CD4-positive, alpha-beta T cell treated with Interferon gamma for 1 hour (primary cell): Measurements from ENCODE around the gene TMEM132C.
"Not testable (repeated sequence)": the region's sequence is repeated elsewhere in the genome, so short reads cannot be mapped to it uniquely, and the experiment has no call there.

Source experiments
- DNase-seq: peaks from one replicate; pipeline ENCODE4 v3.0.0-alpha.2; 2020

Gene TMEM132C

GRCh38 chr12:128423205-128423604, 156.2 kb downstream of the TMEM132C start:
- no peak for DNase-seq

GRCh38 chr12:128424931-128425431, 158.0 kb downstream of the TMEM132C start:
- DNase-seq, result no peak

GRCh38 chr12:128425666-128426331, 158.8 kb downstream of the TMEM132C start:
- DNase-seq, result no peak

- DNase-seq, result no peak
These were observed 159.5 kb downstream of the TMEM132C start for GRCh38 chr12:128426511-128426910.

DNA sequence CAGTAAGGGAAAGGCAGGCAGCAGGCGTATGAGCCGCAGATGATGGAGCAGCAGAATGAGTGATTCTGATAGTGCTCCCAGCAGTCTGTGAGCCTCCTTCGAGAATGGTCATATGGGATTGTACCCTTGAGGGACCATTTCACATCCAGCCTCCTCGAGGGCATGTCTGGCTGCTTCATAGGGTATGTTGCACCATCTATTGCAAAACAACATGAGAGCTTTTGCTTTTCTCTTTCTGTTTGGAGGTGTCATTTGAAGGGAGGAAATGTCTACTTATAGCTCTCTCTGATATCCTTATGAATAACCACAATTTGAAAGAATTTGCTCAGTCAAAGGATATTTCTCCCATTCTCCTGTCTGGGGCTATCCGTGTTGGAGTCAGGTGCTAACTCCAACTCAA, 172.8 kb downstream of the TMEM132C start:
- no peak for DNase-seq

DNA sequence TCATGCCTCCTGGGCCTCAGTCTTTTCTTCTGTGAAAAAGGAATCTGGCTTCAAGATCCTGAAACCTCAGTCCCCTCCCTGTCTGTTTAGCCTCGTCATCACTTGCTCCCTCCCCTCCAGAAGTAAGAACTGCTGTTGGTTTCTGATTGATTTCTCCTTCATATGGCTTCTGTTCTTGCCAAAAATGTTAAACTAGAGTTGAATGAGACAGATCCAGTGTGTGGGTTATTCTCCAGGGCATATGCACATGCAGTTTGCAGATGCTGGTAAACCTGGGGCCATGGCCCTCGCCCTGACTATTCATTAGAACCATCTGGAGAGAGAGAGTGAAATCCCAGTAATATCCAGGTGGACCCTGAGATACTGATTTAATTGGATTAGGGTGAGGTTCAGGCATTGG, 175.1 kb downstream of the TMEM132C start:
- DNase-seq, result no peak

- DNase-seq, result no peak
These were observed 177.6 kb downstream of the TMEM132C start for GRCh38 chr12:128444598-128444997.

- DNase-seq, result no peak
These were observed 178.6 kb downstream of the TMEM132C start for GRCh38 chr12:128445415-128446127.

DNA sequence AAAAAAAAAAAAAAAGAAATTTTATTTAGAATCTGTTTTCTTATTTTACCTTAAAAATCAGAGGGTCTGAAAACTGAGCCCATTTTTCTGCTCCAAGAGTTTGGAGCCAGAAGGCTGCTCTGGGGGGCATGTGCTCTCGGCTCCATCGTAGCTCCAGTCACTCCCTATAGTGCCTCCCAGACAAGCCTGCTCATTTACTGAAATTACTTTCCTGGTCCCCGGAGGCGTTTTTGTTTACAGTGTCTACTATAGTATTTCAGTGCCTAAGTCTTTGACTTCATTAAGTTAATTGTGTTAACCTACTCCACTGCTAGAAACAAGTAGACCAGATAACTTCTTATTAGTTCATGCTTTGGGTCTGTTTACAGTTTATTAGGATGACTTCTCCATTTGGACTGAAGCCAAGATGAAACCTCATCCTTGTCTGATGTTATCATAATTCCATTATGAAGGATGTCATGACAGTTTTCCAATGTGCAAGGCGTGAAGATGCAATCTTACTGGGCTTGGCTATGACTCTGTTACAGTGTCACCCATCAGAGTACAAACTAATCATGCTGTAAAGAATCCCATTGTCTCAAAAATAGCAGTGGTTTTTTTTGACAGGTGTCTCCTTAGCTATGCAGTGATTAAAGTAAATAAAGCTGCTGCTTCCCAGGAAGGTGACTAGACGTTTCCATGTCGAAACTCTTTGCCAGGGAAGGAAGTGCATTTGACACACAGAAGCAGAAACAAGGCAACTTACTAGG, 182.3 kb downstream of the TMEM132C start:
- DNase-seq, result no peak

DNA sequence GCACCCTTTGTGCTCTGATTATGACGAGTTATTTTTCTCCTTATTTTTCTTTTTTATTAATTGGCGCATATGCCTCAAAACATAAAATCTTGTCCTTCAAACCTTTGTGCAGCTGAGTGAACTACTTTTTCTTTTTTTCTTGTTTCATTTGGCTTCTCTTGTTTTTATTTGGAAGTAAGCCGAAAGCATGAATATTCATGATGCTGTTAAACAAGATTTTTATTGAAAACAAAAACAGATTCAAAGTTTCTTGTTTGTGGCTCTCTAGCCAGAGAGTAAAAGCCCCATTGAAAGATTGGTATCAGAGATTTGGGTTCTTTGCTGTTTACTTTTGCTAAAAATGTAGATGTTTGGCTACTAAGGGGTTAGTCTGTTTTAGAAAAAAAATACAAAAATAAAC, 183.8 kb downstream of the TMEM132C start:
- no peak for DNase-seq

DNA sequence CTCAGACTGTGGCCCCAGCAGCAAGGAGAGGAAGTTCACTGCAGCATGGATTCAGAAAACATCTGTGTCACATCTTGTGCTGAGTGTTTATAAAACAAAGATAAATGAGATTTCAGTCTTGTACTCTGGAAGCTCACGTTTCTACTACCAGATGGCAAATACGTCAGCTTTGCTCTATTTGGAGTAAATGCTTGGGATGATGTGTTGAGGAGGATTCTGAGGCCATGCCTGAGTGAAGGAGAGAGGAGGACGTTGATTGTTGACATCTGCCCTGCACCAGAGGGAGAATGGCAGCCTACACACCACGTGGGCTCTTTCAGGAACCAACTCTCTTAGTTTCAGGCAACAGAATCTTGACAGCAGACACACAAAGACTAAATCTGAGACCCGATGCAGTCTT, 188.9 kb downstream of the TMEM132C start:
- no peak for DNase-seq

GRCh38 chr12:128456922-128457321, 190.0 kb downstream of the TMEM132C start:
- DNase-seq, result no peak

DNA sequence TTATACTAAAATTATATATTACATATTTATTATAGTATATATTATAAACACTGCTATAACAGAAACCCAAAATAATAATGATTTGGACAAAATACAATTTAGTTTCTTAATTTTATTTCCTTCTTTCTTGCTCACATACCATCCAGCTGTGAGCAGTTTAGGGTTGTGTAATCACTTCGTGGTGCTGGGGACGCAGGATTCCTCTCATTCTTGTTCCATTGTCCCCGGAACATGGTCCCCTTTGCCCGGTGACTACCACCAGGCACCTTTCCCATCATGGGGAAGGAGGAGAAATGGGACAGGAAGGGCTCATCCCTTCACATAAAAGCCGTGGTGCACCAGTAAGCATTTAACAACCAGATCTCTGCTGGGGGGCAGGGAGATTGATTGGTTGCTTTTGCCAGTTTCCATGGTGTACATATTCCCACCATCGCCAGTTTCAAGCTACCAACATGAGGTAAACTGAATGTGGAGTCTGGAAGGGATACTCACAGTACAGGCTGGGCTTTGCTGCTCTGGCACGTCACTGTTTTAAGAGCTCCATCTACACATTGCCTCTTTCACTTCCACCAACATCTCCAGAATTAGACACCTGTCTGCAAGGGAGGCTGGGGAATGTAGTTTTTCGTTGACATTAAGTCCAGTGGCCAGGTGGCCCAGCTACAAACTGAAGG, 191.5 kb downstream of the TMEM132C start:
- no peak for DNase-seq

- no peak for DNase-seq
These were observed 192.1 kb downstream of the TMEM132C start for GRCh38 chr12:128459067-128459466.

DNA sequence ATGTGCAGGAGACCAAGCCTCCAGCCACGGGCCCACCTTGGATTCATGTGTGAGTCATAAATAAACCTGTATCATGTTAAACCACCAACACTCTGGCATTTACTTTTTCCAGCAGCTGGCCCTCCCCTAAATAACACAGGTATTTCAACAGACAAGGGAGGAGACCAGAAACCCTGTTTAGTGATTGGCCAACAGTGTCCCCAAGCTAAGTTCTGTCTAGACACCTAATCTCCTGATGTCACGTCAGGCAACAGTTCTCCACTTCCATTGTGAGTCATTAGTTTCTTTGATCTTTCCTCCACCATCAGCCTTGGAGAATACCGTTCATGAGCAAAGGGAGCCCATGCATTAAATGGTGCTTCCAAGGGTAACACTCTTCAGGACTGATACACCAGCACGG, 196.9 kb downstream of the TMEM132C start:
- DNase-seq, result no peak

DNA sequence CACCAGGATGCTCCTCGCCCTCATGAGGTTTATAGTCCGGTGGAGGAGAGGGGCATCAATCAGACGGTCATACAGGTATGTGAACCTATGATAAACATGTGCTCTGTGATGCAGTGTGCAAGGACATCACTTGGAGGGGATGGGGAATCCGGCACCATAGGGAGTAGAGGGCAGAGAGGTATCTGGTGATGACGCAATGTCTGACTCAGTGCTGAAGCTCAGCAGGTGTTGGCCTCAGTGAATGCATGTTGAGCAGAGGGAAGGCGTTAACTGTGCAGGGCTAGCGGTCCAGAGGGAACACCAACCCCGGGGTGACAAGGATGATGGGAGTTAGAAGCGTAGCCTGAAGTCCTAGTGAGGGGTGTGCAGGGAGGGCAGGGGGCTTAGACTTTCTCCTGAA, 200.9 kb downstream of the TMEM132C start:
- DNase-seq, result no peak

DNA sequence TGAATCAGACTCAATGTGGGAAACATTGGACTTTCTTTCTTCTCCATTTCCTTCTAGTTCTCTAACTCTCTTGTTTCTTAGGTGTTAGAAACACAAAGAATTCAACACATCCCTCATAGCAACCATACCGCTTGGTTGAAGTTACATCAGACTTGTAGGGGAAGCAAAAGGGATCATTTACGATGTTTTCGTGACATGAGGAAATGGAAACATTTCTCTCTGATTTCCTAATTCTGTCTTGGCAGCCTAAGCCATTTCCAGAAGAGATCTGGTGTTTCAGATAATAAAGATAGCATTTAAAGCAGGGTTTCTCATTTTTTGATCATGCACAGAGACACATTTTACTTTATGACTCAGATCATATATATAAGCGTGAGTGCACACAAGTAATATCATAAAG, 202.0 kb downstream of the TMEM132C start:
- no peak for DNase-seq

DNA sequence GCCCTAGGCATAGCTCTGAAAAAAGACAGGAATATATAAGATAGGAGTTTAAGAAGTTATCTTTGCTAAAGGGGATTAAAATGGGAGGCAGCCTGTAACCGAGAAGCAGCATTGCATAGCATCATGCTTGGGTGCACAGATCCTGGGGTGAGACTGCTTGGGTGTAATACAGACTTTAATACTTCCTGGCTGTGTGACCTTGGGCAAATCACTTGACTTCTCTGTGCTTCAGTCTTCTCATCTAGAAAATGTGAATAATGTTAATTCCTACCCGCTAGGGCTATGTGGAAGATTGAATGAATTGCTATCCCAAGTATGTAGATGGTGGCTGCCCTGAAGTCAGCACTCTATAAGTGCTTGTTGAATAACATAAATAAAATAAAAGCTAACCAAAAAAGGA, 204.5 kb downstream of the TMEM132C start:
- no peak for DNase-seq

DNA sequence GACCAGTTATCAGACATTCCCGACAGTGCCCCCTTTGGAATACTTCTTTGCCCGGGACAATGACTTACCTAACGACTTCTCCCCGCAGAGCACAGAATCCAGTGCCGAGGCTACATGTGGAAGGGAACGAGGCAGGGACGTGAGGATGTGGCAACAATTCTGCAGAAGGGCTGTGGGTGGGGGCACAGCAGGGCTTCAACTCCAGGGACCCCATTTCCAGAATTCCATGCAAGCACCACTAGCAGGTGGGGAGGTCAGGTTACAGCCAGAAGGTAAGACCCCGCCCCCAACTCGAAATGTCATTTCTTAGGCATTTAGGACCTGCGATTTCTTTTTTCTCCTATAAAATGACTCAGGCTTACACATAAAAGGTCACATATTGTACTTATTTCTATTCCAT, 207.9 kb downstream of the TMEM132C start:
- no peak for DNase-seq

DNA sequence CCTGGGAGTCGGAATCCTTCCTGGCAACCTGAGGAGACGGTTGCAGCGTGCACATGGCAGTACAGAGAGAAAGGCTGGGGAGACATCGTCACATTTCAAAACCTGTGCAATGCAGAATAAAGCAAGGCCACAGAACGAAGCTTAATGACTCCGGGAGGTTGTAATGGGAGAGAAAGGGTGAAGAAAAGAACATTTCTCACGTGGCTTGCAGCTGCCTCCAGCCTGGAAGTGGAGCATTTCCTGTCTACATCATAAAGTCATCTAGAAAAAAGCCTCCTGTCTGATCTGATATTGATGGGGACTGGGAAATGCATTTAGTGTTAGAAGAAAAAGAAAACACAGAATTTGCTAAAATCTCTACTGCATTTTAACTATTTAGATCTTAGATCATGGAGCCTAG, 209.3 kb downstream of the TMEM132C start:
- DNase-seq, result no peak

GRCh38 chr12:128483526-128484255, 216.7 kb downstream of the TMEM132C start:
- no peak for DNase-seq

DNA sequence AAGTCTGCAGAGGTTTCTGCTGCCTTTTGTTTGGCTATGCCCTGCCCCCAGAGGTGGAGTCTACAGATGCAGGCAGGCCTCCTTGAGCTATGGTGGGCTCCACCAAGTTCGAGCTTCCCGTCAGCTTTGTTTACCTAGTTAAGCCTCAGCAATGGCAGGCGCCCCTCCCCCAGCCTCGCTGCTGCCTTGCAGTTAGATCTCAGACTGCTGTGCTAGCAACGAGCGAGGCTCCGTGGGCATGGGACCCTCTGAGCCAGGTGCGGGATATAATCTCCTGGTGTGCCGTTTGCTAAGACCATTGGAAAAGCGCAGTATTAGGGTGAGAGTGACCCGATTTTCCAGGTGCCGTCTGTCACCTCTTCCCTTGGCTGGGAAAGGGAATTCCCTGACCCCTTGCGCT, 230.4 kb downstream of the TMEM132C start:
- not testable (repeated sequence) for DNase-seq

DNA sequence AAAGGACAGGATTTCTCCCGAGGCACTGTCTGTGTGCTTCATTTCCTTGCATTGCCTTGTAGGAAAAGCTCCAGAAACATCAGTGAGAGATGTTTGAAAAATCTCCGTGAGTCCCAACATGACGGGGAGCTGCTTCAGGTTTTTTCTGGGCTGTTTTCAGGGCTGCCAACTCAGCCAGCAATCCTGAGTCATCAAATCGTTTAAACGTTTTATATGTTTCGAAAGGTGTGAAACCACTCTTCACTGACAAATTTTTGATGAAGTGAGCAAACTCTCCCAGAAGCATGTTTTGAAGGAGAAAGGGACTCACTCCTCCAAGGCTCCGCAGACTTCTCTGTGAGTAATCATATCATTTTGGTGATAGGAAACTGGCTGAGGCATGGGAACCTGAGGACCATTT, 240.5 kb downstream of the TMEM132C start:
- no peak for DNase-seq
